ENCODE data around the gene OR7G3.

OR7G3 gene
- 0 reads per million in 4 donors for total RNA-seq

DNA sequence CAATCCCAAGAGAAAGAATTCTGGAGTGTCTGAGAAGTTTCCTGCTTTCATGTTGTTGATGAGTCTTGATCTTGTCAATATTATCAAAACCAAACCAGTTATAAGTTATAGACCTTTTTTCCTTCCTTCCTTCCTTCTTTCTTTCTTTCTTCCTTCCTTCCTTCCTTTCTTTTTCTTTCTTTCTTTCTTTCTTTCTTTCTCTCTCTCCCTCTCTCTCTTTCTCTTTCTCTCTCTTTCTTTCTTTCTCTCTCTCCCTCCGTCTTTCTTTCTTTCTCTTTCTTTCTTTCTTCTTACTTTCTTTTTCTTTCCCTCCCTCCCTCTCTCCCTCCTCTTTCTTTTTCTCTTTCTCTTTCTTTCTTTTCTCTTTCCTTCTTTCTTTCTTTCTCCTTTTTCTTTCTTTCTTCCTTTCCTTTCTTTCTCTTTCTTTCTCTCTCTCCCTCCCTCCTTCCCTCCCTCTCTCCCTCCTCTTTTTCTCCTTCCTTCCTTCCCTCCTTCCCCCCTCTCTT is at the start of gene OR7G3:
Gene OR7G3 (minus strand): TSS at position 51 of the 506 bp plus-strand sequence. CDS start 0 bp downstream, at position 51.
- no peak for DNase-seq

DNA sequence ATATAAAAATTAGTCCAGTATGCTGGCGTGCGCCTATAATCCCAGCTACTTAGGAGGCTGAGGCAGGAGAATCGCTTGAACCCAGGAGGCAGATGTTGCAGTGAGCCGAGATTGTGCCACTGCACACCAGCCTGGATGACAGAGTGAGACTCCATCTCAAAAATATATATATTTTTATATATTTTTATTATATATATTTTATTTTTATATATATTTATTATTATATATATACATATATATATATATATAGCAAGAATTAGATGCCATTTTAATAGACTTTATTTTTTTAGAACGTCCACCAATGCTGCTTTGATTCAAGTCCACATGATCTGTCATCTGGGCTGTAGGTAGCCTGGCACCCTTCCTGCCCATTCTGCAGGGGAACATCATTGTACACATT is 48.6 kb upstream of the OR7G3 start:
- DNase-seq, result no peak

DNA sequence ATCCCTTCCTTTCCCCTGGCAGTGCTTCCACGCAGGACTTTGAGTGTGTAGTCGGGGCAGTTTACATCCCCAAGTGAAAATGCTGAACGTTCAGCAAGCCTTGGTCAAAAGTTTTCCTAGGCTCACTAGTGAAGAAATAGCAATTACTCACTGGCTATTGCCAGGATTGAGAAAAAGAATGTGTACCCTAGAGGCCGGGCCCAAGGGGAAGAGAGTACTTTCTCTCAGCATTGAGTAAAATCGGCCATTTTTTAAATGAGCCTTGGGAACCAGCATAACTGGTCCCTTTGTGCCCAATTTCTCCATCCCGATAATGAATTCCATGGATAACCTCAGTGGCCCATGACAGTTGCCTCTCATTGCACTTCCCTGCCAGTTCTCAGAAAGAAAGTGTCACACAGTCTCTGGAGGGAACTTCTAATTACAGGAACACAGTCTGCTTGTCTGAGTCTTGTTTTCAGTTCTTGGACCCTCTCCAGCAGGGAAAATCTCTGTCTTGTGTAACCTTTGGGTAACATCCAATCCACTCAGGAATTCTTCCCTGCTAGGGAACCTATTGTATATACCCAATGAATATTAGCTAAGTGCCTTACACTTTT is 44.7 kb upstream of the OR7G3 start:
- DNase-seq, result no peak

DNA sequence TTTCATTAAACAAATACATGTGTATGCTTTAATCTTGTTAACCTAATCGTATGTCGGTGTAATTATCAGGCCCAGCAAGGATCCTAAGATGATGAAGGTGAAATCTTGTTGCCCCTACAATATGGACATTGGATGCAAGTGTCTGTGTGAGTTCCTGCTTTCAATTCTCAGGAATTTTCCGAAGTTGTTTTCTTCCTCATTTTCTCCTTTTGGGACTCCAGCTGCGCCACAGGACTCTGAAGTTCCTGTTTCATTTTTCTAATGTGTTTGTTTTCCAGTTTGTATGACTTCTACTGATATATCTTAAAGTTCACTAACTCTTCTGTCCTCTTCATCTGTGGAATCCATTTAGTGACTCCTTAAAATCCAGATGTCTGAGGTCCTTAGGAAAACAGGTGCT is 40.1 kb upstream of the OR7G3 start:
- no peak for DNase-seq

DNA sequence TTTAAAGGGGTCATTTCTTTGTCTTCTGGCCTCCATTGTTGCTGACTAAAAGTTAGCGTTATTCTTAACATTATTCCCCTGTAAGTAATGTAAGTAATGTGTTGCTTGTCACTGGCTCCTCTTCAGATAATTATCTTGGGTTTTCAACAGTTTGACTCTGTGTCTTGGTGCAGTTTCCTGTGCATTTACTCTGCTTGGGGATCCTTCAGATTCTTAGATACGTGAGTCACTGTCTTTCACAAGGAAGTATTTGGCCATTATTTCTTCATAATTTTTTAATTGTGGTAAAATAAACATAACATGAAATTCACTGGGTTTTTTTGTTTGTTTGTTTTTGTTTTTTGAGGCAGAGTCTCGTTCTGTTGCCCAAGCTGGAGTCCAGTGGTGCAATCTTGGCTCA is 38.5 kb upstream of the OR7G3 start:
- no peak for DNase-seq

DNA sequence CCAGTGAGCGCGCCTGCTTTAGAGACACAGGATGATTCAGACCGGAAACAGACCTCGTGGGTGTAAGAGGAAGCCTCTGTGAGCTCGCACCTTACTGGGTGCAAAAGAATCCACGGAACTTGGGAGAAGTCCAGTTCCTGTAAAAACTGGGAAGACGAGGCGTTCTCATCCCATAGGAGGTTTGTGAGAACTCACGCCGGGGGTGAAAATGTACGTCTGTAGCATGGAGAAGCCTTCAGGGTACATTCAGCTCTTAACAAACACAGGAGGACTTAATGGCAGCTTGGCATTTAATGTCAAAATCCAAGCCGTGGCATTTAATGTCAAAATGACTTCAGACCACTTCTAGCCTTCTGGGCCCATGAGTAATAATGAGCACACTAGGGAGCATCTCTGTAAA is 34.7 kb upstream of the OR7G3 start:
- DNase-seq, result no peak

DNA sequence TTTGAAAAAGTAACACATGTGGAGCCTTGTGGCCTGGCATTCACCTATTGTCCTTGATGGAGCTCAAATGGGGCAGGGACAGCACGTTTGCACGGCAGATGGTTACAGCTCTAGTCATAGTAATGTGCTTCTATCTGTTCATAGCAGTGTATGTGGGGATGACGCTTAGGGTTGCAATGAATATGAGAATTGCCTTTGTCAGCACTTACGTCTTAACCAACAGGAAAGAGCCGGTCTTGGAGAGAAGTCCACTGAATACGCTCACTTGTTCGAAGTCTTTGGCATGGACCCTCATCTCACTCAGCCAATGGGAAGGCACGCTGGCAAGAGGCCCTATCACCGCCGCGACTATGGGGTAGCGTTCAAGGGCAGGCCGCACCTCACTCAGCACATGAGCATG is 33.1 kb upstream of the OR7G3 start:
- no peak for DNase-seq

DNA sequence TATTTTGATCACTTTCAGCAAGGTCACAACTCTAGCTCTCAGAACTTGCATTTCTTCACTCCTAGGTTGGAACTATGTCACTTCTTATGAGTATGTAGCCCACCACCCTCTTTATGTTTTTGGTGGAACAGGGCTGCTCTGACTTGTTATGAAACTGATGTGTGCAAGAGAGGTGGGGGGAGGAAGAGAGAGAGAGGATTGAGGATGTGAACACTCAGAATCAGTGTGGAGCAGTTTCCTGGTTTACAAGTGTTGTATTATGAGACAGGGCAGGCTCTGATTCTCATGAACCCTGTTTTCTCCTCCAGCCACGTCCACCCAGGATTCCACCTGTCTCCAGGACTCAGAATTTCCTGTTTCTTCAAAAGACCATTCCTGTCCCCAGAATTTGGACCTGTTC is 29.6 kb upstream of the OR7G3 start:
- no peak for DNase-seq

DNA sequence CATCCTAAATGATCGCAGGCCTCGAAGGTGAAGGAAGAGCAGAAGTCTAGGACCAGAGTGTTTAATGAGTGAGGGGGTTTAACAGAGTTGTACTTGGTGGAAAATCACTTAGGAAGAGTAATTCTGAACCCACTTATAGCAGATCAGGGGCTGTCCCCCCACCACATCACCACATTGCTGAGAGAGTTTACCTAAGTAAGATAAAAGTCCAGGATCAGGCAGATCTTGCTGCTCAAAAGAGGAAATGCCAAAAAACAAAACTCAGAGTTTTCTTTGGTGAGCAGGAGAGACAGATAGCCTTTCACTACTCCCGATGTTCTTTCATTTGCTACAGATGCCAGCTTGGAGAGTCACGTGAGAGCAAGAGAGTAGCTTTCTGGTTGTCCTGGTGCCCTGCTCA is 28.8 kb upstream of the OR7G3 start:
- DNase-seq, result no peak

DNA sequence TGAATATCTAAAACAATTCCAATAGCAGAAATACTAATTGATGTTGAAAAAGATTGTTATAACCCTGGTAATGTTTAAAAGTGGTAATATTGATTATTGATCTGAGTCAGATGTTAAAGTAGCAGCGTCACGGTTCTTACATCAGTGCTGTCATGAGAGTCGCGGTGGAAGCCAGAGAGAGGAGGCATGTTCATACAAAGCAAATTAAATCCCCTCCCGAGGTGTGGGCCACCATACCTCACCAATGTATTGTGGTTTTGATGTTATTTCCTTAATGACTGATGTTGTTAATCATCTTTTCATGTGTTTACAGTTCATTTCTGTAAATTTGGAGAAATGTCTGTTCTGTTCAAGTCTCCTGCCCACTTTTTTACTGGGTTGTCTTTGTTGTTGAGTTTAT is 24.6 kb upstream of the OR7G3 start:
- DNase-seq, result no peak

DNA sequence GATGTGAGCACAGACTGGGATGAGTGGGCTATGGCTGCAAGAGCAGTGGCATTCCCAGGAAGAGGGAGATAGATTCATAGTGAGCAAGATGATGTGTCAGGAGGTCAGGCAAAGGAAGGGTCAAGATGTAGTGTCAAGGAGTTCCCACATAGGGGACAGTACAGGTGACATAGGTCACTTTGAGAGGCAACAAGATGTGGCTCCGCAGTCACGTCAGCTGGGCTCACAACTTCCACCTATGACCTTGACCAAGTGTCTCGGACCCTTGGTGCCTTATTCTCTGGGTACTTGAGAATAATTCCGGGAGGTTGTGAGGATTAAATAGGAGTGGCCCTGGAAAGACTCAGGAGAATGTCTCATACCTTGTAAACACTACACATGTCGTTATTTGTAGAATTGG is 23.9 kb upstream of the OR7G3 start:
- no peak for DNase-seq

DNA sequence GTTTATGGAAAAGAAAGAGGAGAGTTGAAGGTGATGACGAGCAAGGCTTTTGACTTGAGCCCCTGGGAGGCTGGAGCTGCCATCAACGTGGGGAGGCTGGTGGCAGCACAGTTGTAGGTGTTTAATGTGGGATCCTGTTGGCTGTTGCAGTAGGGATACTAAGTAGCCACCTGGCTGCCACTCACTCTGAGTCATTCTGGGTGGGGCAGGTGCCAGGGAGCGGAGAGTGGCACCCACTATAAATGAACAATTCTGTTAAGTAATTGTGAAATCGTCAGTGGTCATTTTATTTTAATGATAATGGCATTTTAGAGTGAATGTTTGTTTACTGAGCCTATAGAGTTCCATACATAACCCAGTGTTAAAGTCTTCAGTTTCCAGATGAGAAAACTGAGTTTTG is 23.2 kb upstream of the OR7G3 start:
- DNase-seq, result no peak

DNA sequence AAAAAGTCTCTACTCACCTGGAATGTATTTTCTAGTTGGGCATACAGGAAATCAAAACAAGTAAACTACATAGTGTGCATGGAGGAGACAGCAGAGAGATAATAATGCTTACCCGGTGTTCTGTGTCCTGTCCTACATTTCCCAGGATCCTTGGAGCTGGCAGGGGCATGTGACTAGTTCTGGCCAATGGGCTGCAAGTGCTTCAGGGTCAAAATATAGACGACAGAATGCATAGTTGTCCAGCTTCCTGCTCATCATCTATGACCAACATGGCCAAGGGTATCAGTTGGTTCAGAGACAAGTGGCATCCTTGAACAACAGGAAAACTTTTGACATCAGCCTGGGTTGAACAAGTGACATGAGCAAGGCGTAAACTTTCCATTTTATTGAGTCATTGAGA is 21.9 kb upstream of the OR7G3 start:
- DNase-seq, result no peak

DNA sequence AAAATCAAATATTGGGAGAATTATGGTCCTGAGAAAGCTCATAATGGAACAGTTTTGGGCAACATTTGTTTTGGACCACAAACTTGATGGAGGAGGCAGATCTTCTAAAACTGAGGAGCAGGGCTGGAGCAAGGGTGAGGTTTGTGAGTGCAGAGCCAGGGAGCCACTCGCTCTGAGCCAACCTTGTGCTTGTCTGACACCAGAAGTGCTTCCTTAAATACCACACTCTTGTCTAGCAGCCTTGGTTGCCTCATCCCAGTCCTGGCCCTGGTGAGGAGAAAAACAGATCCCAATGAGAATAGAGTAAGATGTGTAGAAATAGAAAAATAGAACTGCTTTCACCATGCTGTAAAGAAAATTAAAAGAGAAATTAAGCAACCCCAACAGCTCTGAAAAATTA is 20.1 kb upstream of the OR7G3 start:
- DNase-seq, result no peak

DNA sequence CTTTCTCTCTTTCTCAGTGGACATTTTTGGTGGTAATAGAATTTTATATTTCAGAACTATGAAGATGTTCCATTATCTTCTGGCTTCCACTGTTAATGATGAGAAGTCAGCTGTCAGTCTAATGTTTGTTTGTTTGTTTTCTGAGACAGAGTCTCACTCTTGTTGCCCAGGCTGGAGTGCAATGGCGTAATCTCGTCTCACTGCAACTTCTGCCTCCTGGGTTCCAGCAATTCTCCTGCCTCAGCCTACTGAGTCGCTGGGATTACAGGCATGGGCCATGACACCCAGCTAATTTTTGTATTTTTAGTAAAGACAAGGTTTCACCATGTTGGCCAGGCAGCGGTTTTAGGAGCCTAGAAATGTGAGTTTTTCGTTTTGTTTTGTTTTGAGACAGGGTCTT is 18.2 kb upstream of the OR7G3 start:
- no peak for DNase-seq

DNA sequence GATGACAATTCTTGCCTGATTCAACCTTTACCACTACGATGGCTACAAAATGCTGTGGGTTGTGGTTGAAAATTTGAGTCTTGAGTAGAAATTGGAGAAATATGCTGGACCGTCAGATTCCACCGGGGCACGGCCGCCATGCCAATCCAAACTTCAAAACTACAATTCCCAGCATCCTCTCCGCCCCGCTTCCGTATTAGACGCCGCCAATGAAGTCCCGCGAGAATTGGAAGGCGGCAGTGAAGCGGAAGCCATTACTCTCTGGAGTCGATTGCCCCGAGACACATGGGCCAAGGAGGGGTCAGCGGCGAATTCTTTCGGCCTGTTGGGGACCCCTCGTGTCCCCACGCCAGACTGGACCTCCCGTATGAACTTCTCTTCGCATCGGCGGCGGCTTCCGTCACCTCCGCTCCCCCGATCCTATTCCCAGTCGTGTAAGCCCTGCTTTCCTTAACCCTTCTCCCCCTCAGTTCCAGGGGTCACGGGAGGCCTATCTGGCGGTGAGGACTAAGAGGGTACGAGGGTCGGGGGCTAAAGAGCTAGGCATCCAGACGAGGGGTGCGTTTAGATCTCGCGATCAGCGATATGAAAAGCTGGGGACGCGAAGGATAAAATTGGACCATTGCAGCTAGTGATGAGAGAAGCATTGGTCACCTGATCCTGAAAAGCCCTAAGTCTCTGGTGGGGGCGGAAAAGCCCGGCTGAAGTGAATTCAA is 13.6 kb upstream of the OR7G3 start, which contains the start of gene ZNF317:
Gene ZNF317 (plus strand): TSS at position 239 of the 716 bp plus-strand sequence. CDS start 15,620 bp downstream, outside the sequence.
- DNase-seq, result peak; percentile 75 to 91 (median 86)

DNA sequence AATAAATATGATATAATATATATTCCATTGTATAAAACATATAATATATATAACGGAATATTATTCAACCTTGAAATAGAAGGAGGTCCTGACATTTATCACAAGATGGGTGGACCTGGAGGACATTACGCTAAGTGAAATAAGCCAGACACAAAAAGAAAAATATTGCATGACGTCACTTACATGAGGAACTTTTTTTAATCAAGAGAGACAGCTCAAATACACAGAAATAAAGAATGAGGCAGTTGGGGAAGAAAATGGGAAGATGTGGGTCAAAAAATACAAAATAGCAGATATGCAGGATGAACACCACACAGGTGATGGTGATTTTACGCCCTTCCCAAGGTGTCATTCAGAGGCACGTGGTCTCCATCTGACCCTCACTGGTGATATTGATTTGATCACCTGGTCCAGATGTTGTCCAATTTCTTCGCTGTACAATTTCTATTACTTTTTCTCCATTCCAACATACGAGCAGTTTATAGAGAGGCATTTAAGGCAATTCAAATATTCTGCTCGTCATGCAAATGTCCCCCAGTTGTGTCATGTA is 12.9 kb upstream of the OR7G3 start:
- no peak for DNase-seq

DNA sequence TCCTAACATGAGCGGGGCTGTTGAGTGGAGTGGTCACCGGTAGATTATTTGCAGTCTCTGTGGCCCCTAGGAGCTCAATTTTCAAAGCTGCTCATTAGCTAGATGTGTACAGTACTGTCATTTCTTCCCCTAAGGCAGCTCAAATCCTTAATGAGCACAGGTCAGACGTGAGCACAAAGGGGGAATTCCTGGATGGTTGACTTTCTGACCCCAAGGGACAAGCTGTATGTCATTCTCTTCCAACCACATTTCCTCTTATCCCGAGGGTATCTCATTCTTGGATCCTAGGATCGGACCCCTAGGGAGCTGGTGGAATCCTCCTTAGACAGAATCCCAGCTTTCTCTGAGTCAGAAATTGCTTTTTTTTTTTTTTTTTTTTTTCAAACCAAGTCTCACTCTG is 5.7 kb upstream of the OR7G3 start:
- no peak for DNase-seq

DNA sequence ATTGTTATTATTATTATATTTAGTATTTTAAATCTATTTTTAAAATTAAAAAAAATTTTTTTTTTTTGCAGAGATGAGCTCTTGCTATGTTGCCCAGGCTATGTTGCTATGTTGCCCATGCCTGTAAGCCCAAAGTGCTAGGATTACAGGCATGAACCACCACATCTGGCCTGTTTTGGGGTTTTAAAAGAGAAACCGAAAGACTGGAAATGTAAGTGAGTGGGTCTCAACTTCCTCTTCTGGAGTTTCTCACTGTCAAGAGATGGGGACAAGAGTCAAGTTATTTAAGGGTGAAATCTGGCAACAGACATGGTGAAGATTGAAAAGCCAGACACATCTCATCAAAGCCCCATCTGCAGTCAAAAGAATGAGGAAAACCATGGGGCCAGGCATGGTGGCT is 4.2 kb upstream of the OR7G3 start:
- DNase-seq, result peak in 1 of 5 donors; percentile 7

DNA sequence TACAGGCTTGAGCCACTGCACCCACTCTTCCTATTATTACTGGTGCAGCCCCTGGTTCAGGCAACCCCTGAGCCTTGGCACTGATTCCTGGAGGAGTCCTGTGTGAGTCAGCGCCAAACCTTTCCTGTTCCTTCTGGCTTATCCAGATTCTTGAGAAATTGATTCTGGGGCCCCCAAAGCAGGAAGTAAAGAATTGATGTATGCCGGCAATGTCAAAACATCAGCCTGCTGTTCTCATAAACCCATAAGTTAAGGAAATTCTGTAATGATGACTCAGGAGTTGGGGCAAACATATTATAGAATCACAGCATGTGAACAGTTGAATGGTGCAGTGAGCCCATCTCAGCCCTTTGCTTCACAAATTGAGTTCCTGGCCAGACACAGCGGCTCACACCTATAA is 1.4 kb upstream of the OR7G3 start:
- DNase-seq, result no peak

DNA sequence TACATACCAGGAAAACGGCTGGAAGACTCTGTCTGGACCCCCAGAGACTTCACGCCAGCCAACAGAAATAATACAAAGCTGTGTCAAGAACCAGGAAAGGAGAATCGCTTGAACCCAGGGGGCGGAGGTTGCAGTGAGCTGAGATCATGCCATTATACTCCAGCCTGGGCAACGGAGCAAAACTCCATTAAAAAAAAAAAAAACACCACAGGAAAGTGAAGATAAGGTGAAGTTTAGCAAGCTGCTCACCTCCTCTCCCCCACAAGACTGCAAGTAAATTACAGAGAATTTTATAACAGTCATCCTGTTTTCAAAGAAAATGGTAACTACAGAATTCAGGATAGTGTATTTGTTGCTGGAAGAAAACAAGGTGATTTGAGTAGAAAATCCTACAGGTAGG is 10.2 kb downstream of the OR7G3 start:
- DNase-seq, result no peak

DNA sequence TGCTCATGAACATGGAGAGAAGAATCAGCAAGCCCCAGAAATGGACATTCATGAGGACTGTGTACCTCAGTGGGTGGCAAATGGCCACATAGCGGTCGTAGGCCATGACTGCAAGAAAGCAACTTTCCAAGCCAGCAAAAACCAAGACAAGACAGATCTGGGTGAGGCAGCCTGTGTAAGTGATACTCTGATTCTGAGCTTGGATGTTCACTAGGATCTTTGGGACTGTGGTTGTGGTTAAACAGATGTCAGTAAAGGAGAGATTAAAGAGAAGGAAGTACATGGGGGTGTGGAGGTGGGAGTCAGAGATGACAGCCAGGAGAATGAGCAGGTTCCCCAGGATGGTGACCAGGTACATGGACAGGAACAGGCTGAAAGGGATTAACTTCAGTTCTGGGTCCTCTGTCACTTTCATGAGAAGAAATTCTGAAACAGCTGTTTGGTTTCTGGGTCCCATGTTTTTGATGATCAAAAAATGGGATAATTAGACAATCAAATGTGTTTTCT is 11.4 kb downstream of the OR7G3 start, which contains the start of gene OR7G1:
Gene OR7G1 (minus strand): TSS at position 457 of the 507 bp plus-strand sequence. CDS start 0 bp downstream, at position 457.
- DNase-seq, result no peak

DNA sequence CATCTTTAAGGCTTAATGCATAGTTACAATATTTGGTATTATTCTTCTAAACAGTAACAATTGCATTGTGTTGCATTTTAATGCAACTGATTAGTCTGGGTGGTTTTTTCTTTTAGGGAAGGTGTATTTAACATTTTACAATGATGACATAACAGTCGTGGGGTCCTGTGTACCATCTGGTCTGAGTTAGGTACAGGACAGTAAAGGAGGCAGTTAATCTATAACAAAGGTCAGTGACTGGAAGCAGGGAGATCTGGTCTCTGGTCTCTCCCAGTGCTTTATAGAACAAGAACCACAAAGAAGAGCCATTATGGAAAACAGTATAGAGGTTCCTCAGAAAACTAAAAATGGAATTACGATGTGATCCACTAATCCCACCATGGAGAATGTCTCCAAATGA is 16.8 kb downstream of the OR7G3 start:
- no peak for DNase-seq

DNA sequence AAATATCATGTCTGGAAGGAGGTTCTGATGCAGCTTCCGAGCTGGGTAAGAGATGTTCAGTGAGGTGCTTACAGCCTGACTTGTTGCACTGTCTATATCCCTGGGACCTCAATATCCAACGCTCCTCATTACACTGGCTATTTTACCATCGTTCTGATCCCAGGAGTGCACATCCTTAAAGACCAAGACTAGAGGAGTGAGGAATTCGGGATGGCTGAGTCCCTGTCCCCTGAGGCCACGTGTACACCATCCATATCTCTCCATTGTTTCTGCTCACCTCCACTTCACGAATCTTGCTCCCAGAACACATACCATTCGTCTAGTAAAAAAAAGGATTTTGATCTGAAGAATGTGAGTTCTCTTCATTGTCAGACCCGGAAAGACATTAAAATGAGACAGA is 19.4 kb downstream of the OR7G3 start, which contains the start of gene OR7G2:
Gene OR7G2 (minus strand): TSS at position 101 of the 400 bp plus-strand sequence. CDS start 4,232 bp downstream, outside the sequence.
- no peak for DNase-seq

Measured in T-helper 1 cell (primary cell).